ENCODE results near the gene FOXD3.
A peak's percentile ranks its signal among the peaks of the same experiment; 100 is the strongest.

The FOXD3 gene

DNA sequence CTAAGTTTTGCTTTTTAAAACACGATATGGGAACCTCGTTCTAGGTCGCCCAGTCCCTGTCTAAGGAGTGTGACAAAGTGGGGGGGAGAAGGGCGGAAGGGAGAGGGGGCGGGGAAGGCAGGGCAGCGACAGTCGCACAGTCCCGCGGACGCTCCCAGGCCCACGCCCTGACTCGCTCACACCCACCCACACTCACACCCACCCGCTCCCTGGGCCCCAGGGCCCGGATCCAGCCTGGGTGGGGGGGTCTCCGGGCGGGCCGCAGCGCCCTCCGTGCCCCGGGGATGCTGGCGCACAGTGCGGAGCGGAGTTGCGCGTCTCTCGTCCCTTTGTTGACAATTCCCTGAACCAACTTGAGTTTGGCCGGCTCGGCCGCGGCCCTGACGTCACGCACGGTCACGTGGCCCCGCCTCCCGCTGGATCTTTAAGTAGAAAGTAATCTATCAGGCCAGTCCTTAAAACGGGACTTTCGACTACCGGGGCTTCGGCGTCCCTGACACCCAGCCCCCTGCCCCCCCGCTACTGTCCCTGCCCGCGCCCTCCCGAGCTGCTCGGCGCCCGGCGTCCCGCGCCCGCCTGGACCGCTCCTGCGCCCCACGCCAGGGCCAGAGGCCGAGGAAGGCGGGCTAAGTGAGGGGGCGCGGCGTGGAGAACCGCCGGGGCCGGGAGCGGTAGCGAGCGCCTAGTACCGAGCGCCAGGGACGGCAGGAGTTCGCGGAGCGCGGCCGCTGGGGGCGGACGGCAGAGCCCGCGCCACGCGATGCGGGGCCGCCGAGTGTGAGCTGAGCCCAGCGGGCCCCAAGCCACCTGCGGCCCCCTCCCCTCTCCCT lies at the start of gene FOXD3:
Gene FOXD3, plus strand, starts transcription at position 454 of the 830 bp plus-strand sequence. CDS start 492 bp downstream, outside the sequence.
- DNase-seq, result peak; percentile 37

DNA sequence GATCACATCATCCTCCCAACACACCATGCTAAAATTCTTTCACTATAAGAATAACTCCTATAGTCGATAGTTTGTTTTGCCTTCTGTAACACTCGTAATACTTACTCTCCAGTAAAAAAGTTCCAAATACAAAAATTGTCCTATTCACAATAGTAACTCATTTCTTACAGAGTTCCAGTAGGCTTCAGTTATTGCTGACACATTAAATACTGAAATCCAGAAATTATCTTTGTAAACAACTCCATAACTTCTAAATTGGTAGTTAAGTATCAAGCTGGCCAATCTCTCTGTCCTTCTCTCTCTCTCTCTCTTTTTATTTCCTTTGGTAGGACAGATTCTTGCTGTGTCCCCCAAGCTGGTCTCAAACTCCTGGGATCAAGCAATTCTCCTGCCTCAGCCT lies 49.6 kb upstream of the FOXD3 start:
- DNase-seq, result no peak

DNA sequence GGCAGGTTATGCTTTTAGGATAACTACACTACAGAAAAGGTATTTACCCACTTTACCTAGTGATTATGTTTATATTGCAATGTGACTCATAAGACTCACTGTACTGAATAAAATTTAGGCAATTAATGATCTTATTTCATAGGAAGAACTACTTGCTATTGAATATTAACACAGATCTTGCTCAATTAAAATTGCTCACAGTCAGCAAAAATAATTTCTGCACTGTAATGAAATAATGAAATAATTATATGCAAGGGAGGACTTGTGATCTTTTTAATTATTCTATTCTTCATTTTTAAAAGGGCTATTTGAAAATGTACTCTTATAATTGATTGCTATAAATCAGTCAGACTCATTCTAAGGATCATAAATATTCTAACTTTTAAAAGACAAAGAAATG lies 48.0 kb upstream of the FOXD3 start:
- DNase-seq, result no peak

DNA sequence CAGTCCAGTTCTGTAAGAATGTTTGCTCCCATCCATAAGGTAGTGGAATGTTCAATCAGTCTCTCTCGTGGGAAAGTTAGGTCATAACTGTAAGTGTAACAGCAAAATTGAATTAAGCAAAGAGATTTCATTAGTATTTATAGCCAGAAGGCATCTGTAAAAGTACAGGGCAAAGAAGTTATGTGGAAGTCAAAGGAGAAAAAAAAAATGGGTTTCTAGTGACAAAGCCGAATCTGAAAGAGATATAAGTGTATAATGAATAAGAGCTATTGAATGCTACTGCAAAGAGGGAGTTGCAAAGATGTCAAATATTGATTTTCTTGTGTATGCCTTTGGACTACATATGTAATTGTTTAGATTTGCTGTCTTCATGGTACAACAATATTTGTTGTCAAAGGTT lies 47.4 kb upstream of the FOXD3 start:
- DNase-seq, result no peak

DNA sequence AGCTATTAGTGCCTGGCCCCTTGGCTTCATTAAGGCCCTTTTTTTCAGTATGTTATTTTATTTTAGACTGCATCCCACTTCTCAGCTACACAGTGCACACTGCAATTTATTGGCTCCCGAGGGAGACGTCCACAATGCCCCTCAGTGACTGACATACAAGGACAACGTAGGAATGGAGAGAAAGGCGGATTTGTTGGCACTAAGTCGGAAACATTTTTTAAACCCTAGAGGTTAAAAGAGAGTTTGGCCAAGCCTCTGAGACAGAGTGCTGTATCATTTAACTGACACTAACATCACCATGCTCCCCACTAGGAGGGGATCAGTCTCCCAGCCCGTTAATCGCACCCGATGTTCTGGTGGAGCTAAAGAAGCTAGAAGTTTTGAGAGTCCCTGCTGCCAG lies 45.7 kb upstream of the FOXD3 start:
- no peak for DNase-seq

DNA sequence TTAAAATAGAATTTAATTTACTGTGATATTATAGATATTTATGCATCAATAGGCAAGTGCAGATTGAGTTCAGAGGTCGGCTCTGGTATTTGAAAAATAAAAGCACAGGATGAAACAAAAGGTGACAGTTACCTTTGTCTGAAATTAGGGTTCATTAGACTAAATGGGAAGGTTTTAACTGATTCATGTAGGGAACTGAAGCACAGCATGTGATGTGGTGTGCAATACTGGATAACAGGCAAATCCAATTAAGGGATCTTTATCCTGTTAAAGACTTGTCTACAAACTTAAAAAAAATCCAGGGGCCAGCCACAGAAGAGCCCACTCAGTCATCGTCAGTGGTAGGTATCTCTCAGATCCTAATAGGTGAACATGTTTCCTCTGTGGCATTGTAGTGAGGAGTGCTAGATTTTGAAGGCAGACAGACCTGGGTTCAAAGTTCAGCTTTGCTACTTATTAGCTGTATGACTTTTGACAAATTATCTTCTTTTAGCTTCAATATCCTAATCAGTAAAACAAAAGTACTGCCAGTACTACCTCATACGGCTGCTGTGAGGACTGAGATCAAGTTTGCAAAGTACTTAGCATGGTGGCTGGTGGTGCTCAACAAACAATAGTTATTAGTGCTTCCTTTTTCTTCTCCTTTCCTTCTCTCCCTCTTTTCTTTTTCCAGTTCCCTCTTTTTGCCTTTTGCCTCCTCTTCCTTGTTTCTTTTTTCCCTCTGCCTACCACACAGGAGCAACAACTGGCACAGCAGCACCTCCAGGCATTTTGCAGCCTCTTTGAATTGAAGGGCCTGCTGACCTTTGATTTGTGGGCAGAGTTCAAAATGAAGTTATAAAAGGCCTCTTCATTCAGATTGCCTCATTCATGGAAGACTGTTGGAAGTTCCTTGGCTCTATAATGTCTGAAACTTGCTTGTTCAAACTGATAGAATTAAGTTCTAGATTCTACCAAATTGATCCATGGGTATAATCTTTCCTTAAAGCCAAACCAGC lies 44.9 kb upstream of the FOXD3 start:
- DNase-seq, result no peak

DNA sequence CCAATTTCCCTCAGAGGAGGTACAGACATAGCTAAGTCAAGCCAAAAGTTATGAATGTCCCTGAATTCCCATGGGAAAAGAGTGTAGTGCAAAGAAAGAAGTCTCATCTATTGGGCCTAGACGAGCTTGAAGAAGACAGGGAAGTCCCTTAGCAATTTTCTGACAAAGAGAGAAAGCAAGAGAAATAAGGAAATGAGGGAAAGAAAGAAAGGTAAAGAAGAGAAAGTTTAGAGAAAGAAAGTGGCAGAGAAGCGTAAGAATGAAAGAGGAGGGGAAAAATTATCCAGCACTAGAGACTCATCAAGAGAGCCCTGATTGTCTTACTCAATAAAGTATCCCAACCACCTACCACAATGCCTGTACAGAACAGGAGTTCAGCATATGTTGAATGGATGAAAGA lies 40.6 kb upstream of the FOXD3 start:
- DNase-seq, result no peak

DNA sequence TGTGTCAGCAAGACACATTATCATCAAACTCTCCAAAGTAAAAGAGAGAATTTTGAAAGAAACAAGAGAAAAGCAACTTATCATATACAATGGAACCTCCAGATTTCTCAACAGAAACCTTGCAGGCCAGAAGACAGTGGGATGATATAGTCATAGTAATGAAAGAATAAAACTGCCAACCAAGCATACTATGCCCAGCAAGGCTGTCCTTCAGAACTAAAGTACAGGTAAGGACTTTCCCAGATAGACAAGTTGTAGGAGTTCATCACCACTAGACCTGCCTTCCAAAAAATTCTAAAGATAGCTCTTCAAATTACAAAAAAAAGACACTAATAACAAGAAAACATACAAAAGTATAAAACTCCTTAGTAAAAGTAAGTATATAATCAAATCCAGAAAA lies 33.2 kb upstream of the FOXD3 start:
- DNase-seq, result no peak

DNA sequence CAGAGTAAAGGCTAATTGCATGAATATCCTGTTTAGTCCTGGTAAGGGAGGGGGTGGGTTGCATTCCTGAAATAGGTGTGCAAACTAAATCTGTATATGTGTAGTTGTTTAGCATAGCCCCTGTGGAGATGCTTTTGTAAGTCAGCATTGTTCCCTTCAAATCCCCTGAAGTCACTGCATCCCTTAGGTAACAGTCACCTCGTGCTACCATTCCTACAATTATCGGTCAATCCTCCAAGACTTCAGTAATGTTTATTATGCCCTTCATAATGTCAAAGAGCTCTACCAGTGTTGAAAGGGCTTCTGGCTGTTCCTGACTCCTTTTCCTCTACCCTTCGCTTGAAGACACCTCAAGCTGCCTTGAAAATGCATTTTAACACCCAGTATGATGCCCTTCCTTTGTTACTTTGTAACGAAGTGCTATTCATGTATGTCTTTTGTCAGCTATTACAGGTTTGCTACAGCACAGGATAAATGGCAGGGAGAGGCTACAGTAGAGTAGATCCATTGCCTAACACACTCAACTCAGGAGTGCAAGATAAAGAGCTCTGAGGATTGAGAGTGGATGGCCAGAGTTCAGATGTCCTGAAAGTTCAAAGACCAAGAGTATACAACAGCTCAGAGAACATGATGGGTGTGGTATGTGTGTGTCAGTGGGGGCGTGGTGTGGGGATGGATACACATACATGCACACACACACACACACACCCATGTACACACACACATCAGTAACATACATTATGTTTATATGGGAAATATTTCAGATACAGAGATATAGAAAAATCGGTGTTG lies 27.4 kb upstream of the FOXD3 start:
- DNase-seq, result no peak

DNA sequence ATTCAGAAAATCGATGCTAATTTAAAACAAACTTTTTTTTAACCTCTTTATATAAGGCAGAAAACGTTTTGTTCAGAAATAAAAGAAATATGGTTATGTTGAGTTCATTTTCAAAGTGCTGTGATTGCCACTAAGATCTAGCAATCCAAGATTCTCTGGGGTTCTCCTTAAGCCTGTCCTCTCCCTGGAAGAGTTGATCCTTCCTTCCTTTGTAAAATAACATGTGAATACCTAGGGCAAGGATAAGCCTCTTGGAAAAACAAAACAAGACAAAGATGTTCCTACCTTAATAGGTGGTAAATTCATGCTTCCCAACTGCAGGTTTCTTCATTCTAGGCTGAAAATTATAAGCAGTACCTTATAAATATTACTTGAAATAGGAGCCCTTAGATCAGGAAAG lies 18.0 kb upstream of the FOXD3 start:
- DNase-seq, result no peak

DNA sequence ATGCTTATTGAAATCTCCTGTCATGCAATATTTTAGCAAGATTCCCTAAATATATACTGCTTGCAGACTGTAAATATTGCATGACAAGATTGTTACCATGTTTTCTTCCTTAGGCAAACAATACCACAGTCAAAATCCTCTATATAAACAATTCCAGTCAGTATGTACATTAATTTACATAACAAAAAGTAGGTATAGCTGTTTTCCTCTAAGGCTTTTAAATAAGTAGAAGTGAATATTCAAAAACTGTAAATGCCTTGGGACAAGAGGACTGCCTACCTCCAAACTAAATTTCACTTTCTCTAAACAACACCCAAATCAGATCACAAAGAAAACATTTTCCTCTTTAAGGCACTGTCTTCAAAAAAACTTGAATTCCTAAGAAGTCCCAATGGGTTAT lies 17.3 kb upstream of the FOXD3 start:
- no peak for DNase-seq

DNA sequence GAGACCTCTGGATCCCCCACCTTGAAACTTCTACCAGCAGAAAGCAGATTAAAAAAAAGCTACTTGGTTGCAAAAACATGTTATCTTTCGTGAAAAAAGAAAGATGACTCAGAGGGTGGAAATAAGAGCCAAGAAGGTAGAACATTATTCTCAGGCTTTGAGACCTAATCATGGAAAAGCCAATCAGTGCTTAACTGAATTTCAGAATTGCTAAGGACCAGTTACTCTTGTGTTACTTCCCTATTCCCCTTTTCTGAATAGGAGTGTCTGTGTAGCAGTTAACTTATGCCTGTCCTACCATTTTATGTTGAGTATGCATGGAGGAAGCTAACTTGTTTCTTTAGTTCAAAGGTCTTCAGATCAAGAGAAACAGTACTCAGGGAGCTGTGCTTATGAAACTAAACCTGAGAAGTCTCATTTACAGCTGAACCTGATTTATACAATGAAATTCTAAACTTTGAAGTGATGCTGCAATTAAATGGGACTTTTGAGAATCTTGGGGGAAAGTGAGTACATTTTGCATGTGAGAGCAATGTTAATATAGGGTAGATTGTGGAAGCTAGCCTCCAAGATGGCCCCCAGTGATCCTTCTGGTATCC lies 15.1 kb upstream of the FOXD3 start:
- DNase-seq, result no peak

DNA sequence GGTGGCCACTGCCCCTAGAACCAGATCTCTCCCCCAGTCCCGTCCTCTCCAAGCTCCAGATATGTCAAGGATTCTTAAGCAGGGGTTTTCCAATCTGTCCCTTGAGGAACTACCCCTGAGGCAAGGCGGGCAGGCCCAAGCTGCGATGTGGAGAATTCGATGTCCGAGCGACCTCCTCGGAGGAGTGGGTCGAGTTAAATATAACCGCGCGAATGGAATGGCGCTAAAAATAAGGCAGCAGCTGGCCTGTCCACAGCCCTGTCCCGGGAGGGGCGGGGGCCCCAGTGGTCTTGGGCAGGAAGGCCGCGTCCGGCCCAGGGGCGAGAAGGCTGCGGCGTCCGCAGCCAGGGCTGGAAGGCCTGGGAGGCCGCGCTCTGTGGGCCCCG lies 5.8 kb upstream of the FOXD3 start:
- no peak for DNase-seq

DNA sequence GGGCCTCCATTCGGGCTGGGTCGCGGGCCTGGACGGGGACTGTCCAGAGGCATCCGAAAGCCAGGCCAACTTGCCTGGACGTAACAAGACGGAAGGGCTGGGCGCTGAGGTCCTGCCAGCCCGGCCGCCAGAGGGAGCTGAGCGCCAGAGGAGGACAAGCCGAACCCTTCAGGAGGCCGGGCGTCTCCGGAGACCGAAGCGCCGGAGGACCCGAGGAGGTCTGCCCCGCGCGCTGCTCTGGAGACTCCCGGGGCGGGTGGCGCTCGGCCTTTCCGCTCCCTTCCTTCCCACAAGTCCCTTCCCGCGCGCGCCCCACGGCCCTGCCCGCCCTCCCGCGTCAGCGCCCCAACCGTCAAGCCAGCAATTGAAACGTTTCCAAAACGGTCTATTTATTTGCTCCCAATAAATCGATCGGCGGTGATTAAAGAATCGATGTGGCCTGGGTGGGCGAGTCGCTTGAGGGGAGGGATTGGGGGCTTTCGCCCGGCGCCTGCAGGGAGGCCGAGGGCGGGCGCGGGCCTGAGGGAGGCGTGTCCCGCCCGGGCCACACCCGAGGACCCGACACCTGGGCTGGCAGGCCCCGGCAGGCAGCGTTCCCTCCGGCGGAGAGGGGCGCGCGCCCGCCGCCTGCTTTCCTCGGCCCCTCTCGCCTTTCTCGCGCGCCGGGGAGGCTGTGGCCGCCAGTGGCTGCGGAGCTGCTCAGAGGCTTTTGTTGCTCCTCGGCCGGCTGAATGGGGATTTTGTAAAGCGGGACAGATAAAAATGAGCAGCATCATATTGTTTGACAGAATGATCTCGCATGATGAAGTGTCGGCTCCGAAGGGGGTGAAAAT lies 5.2 kb upstream of the FOXD3 start:
- DNase-seq, result peak; percentile 78

DNA sequence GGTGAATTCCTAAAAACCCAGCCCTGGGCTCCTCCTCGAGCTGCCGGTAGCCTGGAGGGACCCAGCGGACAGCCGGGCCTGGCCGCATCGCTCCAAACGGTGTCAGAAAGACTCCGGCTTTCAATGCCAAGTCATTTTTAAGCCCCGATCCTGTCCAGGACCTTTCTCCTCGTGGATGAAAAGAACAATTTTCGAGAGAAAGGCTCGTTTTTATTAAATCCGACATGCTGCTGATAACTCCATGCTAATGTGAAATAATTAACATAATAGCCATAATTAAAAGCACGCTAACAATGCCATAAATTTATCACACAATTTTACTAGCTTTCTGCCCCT lies 4.6 kb upstream of the FOXD3 start:
- DNase-seq, result no peak

DNA sequence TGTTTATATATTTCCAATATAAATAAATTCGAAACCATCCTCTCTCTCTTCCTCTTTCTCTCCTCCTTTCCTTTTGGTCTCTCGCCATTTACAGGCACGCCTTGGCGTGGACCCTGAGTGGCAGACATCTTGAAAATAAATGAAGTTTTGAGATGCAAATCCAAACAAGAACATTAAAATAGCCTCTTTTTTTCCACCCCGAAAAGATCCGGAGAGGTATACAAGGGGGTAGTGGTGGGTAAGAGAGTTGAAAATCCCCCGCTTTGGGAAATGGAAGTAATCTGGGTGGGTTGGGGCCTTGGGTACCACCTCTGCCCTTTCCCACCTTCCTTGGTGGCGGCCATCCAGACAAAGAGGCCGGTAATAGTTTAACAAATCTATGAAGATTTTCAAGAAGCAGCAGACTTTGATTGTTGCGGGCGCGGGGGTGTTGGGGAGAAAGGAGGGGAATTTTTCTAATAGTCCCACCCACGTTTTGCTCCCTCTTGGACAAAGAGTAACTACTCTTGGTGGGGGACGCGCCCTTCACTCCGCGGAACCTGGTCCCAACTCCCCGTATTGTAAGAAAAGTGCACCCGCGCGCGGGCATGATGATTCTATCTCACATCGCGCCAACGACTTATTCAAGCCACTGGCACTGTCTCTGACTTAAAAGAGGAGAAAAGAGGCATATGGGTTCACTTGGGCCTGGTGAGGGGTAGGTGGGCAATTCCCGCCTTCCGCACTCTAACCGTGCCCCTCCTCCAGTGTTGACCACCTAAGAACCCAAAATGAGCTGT lies 4.0 kb upstream of the FOXD3 start:
- no peak for DNase-seq

DNA sequence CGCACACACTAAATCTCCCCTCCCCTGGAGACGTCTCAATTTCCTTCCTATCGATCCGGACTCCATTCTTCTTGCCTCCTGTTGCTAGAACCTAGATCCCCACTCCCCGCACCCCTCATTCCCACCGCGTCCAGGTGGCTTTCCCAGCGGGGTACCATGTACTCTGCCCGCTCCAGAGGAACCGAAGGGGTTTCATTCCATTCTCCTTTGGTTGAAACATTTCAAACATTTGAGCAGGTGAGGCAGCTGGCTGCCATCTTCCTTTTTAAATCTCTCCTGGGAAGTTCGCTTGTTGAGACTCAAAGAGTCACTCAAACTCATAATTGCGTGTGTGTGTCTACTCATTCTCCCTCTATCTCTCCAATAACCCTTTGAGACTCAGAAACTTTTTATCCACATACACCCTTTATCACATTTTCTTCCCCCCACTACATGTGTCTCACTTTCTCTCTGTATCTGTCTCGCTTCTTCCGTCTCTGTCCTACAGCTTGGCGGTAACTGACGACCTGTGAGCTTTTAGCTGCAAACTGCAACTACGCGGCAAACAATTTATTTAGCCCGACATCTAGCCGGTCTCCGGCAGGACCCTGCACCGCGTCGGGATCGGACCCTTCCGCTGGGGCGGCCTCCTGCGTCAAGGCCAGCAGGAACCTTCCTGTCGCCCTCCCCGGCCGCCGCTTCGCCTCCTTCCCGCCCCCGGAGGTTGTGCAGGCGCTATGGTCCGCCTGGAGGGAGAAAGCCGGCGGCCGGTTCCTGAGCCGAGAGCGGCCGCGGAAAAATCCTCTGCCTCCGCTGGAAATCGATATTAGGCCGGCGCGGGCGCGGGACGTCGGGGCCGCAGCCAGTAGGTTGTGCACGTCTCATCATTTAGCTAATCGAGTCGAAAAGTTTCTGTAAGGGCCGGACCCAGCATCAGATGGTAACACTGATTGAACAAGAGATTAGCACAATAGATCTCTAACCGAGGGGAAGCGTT lies 3.0 kb upstream of the FOXD3 start:
- no peak for DNase-seq

DNA sequence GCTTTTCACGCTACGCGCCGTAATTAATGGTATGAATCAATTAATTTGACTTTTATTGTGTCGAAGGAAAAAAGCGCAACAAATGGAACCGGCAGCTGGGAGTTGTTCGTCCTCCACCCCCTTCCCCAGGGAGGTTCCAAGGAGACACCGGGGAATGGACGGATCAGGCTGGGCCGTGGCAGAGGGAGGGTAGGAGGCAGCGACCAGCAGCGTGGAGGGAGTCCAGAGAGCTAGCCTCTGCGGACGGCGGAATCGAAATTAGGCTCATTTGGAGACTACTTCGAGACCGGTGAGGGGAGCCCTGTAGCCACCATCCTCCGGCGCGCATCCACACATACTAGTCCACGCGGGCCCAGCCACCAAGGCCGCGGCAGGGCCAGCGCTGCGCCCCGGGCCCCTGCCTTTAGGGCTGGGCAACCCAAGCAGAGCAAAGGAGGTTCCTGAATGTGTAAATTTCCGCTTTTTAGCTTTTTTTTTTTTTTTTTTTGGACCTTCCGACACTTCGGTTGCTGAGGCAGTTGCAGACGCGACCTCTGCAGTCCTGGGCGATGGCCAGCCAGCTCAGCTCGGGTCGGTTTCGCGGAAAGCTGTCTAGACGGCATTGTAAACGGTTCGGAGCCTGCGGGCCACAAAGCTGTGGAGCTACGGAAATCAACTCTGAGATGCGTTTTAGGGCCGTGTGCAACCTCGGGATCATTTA lies 2.2 kb upstream of the FOXD3 start:
- DNase-seq, result no peak
